Neural cell (in vitro differentiated cells): ENCODE results near the gene CREBL2.

Experiments used
- CTCF ChIP-seq: fragments of 450-650 bp; IDR thresholded peaks from 2 replicates; pipeline ENCODE4 v1.5.1; 2014; ENCODE audit warnings: antibody characterized with exemption, mild to moderate bottlenecking, moderate library complexity; ENCODE audit not compliant: poor library complexity, severe bottlenecking
- EP300 ChIP-seq: fragments of 450-650 bp; conservative IDR thresholded peaks from 2 replicates; pipeline ENCODE4 v1.6.1; 2014; ENCODE audit warnings: antibody characterized with exemption, mild to moderate bottlenecking, moderate library complexity; ENCODE audit not compliant: poor library complexity, severe bottlenecking
- EZH2 ChIP-seq: fragments of 200-600, 300-800 bp; shearing (Covaris generic), sonication (generic); IDR thresholded peaks from 2 replicates; pipeline ENCODE4 v1.6.1; 2014; ENCODE audit warnings: antibody characterized with exemption, low read length, borderline replicate concordance, mild to moderate bottlenecking; ENCODE audit not compliant: insufficient read depth, poor library complexity, severe bottlenecking
- MXI1 ChIP-seq: fragments of 450-650 bp; conservative IDR thresholded peaks from 2 replicates; pipeline ENCODE4 v1.6.1; 2014; ENCODE audit warnings: antibody characterized with exemption, mild to moderate bottlenecking; ENCODE audit not compliant: poor library complexity, severe bottlenecking
- POLR2AphosphoS5 ChIP-seq: IDR thresholded peaks from 2 replicates; pipeline ENCODE4 v1.6.1; 2012
- REST ChIP-seq: IDR thresholded peaks from 2 replicates; pipeline ENCODE4 v1.6.1; 2012; ENCODE audit warnings: borderline replicate concordance
- SMC3 ChIP-seq: fragments of 450-650 bp; conservative IDR thresholded peaks from 2 replicates; pipeline ENCODE4 v1.6.1; 2014; ENCODE audit warnings: antibody characterized with exemption, mild to moderate bottlenecking, moderate library complexity; ENCODE audit not compliant: poor library complexity
- TAF1 ChIP-seq: IDR thresholded peaks from 2 replicates; pipeline ENCODE4 v1.6.1; 2012; ENCODE audit warnings: low read depth

- TF ChIP-seq EP300 (no peak), POLR2AphosphoS5 (no peak), MXI1 (no peak), EZH2 (no peak), CTCF (no peak), TAF1 (no peak), REST (no peak), SMC3 (no peak)
Measured at GRCh38 chr12:12590961-12591360, 20.7 kb upstream of the CREBL2 start.
